B cell (primary cell): ENCODE measurements around the gene MED12L. TPM values are rescaled to one million over a fixed set of nuclear protein-coding genes. Genes with fewer than 3 reads are reported as not detected.

Source experiments
- ATAC-seq: fragments of 200-7000 bp; cut with Tn5 transposase; one replicate; pipeline ENCODE4 v1.10.0; 2021; ENCODE audit warnings: low read depth, mild to moderate bottlenecking, moderate number of reproducible peaks, moderate library complexity
- CTCF ChIA-PET: fragments of 350-600 bp; sonication (Branson Sonifier 250); formaldehyde crosslinking; loops from one replicate; lab custom pipeline; 2021; ENCODE audit warnings: antibody characterized with exemption, inconsistent platforms; lab: Charles Lee
- POLR2A ChIA-PET: fragments of 350-600 bp; sonication (Branson Sonifier 250); formaldehyde crosslinking; loops from one replicate; lab custom pipeline; 2021; ENCODE audit warnings: antibody characterized with exemption; lab: Charles Lee
- DNase-seq: peaks from one replicate; pipeline ENCODE4 v3.0.0; 2013
- H2AFZ ChIP-seq: 2 replicates; pipeline ENCODE4 v1.6.1; 2012; ENCODE audit warnings: mild to moderate bottlenecking, low read depth, low read length; ENCODE audit not compliant: insufficient read depth, poor library complexity, severe bottlenecking
- H3K27ac ChIP-seq, 2 donors: 1 replicate in 1 of 2; 2 replicates in 1 of 2; pipeline ENCODE4 v1.5.1; 2012 to 2013; ENCODE audit warnings: low read length in 2 of 2, mild to moderate bottlenecking in 2 of 2, moderate library complexity in 1 of 2
- H3K27me3 ChIP-seq, 4 experiments: fragments of 200-600 bp in 1 of 4; sonication (generic) in 1 of 4; replicated peaks in 1 of 4; 1 replicate in 2 of 4; 2 replicates in 2 of 4; pipeline versions ENCODE4 v1.6.1 to v1.7.0; 2013 to 2016; ENCODE audit warnings: low read length in 3 of 4, mild to moderate bottlenecking in 2 of 4, mixed read lengths in 1 of 4, moderate library complexity in 1 of 4; ENCODE audit not compliant: insufficient read depth in 4 of 4, control insufficient read depth in 3 of 4; ENCODE audit errors: control extremely low read depth in 1 of 4
- H3K36me3 ChIP-seq, 2 experiments: replicated peaks in 1 of 2; 1 replicate in 1 of 2; 2 replicates in 1 of 2; pipeline versions ENCODE4 v1.6.1 to v1.7.1; 2013; ENCODE audit warnings: low read length in 1 of 2; ENCODE audit not compliant: insufficient read depth in 2 of 2, control insufficient read depth in 1 of 2; ENCODE audit errors: control extremely low read depth in 1 of 2, extremely low read depth in 1 of 2
- H3K4me1 ChIP-seq, 2 donors: fragments of 200-600 bp in 1 of 2; sonication (generic) in 1 of 2; 1 replicate in 1 of 2; 2 replicates in 1 of 2; pipeline versions ENCODE4 v1.5.1 to v1.6.1; 2013 to 2017; ENCODE audit warnings: low read length in 2 of 2; ENCODE audit not compliant: control insufficient read depth in 2 of 2, insufficient read depth in 2 of 2
- H3K4me2 ChIP-seq: replicated peaks from 2 replicates; pipeline ENCODE3; 2012; ENCODE audit warnings: mild to moderate bottlenecking, low read depth, low read length; ENCODE audit not compliant: poor library complexity, severe bottlenecking
- H3K4me3 ChIP-seq, 5 experiments: fragments of 200-600 bp in 1 of 5; sonication (generic) in 1 of 5; 1 replicate in 3 of 5; 2 replicates in 2 of 5; pipeline versions ENCODE4 v1.5.1 to v1.7.0; 2011 to 2016; ENCODE audit warnings: low read length in 4 of 5, mild to moderate bottlenecking in 4 of 5, low read depth in 2 of 5, control low read depth in 1 of 5, moderate library complexity in 1 of 5; ENCODE audit not compliant: insufficient read depth in 1 of 5; ENCODE audit errors: control extremely low read depth in 1 of 5, extremely low read depth in 1 of 5
- H3K79me2 ChIP-seq: fragments of 200-600 bp; sonication (generic); one replicate; pipeline ENCODE4 v1.6.0; 2016; ENCODE audit warnings: low read length; ENCODE audit not compliant: control insufficient read depth, insufficient read depth
- H3K9ac ChIP-seq: fragments of 200-600 bp; sonication (generic); 2 replicates; pipeline ENCODE4 v1.6.1; 2017; ENCODE audit warnings: mild to moderate bottlenecking, low read length, moderate library complexity
- H3K9me3 ChIP-seq, 3 donors: one replicate each; pipeline versions ENCODE4 v1.6.1 to v1.7.1; 2013; ENCODE audit warnings: low read length in 2 of 3; ENCODE audit not compliant: control insufficient read depth in 2 of 3, insufficient read depth in 1 of 3; ENCODE audit errors: control extremely low read depth in 1 of 3
- H4K20me1 ChIP-seq: 2 replicates; pipeline ENCODE4 v1.6.0; 2012; ENCODE audit warnings: mild to moderate bottlenecking, low read length; ENCODE audit not compliant: insufficient read depth, control insufficient read depth, poor library complexity, severe bottlenecking
- H3K27ac Mint-ChIP-seq: one replicate; pipeline ENCODE4 v1.8.0; 2021; ENCODE audit warnings: mixed read lengths
- H3K27me3 Mint-ChIP-seq: one replicate; pipeline ENCODE4 v1.8.0; 2021; ENCODE audit warnings: mixed read lengths
- H3K4me1 Mint-ChIP-seq: one replicate; pipeline ENCODE4 v1.8.0; 2021; ENCODE audit warnings: mixed read lengths
- H3K4me3 Mint-ChIP-seq: one replicate; pipeline ENCODE4 v1.8.0; 2021; ENCODE audit warnings: mixed read lengths
- H3K9me3 Mint-ChIP-seq: one replicate; pipeline ENCODE4 v1.8.0; 2022; ENCODE audit warnings: mixed read lengths; ENCODE audit not compliant: insufficient read depth
- EZH2 ChIP-seq: IDR thresholded peaks from 2 replicates; pipeline ENCODE4 v1.6.1; 2012; ENCODE audit warnings: borderline replicate concordance, low read depth, mild to moderate bottlenecking, moderate library complexity, low read length; ENCODE audit not compliant: insufficient read depth, poor library complexity, severe bottlenecking
- WGBS: methylation state at CpG from one replicate; pipeline ENCODE4 v1.1.5; 2013; ENCODE audit warnings: missing lambda C conversion rate; ENCODE audit not compliant: insufficient coverage; 5-methylcytosine and 5-hydroxymethylcytosine counted together
- intact Hi-C: fragments of 100-400 bp; cut with micrococcal nuclease; formaldehyde crosslinking; loops from one replicate; pipeline ENCODE4 v1.10.0; 2022
- polyA plus RNA-seq: library from polyadenylated mRNA; depleted of rRNA; stranded (reverse); fragments of >200 nt; gene quantifications from 2 replicates; pipeline ENCODE4 v1.2.3, GENCODE V29; 2012
- total RNA-seq, 2 donors: library from RNA; stranded (reverse); fragments of 120-200 nt in 1 of 2; gene quantifications; 1 replicate in 1 of 2; 2 replicates in 1 of 2; pipeline versions ENCODE4 v1.2.3 to v1.2.4, GENCODE V29; 2013 to 2022
- TF ChIP-seq, protein P1 (sequence below): fragments of 200-600 bp; IDR thresholded peaks from one replicate; pipeline ENCODE4 v1.8.0; 2022; ENCODE audit warnings: antibody characterized with exemption, mild to moderate bottlenecking

Gene MED12L
- total and polyA plus RNA-seq, 2 donors (not counting 1 experiment from before 2014, with no cell fraction given), result 0.07 to 0.30 TPM

DNA sequence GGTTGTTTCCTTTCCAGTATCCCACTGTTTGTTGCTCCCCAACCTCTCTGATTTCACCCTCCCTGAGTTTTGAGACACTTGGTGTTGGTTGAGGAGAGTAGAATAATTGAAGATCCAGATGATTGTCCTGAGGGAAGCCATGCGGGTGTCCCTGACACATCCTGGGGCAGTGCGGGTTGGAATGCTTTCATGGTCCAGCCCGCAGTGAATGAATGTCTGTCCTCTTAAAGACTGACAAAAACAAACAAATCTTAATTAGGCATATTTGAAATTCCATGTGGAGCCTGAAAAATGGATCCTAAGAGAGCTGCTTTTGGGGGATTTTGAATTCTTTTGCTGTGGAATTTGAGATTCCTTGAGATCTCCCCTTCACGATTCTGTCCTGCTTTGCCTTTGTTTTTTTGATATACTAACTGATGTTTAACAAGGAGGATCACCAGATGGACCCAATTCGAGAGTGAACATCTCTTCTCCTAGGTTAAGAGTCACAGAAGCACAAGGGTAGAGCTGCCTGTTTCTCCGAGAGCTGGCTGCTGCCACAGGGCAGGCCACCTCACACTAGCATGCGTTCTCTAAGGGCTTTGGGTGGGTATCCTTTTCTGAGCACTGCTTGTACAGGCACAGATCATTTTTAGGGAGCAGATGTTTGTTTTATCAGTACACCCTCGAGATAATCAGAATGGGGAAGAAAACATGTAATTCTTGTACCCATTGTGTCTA, 70.1 kb downstream of the MED12L start:
- POLR2A ChIA-PET, result no interaction called here
- WGBS, result 100% methylated on average over 5 of the region's 8 CpGs
- no peaks in the 10 kb centered on the region for H3K27me3 Mint-ChIP-seq

More for the DNA sequence above, 70.1 kb downstream of the MED12L start:
- no peaks in the 10 kb centered on the region for H4K20me1 ChIP-seq
- no peaks in the 10 kb centered on the region for H3K4me1 ChIP-seq
- no peaks in the 10 kb centered on the region for H3K4me1 Mint-ChIP-seq
- ATAC-seq, result no peak
- no peaks in the 10 kb centered on the region for H3K79me2 ChIP-seq
- no peak for DNase-seq
- H3K4me3 ChIP-seq, result no peak overlapping the region
- H3K9me3 ChIP-seq, result no peaks in the 10 kb centered on the region
- H3K4me3 Mint-ChIP-seq, result no peak overlapping the region
- no peak overlapping the region for H3K27ac ChIP-seq
- H3K9me3 Mint-ChIP-seq, result no peaks in the 10 kb centered on the region
- no peaks in the 10 kb centered on the region for H3K27me3 ChIP-seq
- intact Hi-C loops, result loop anchor here (1.0 to 5.0 kb wide), 4 partner anchors 72 to 762 kb away; no protein-coding TSS in a partner anchor
- H3K36me3 ChIP-seq, result no peaks in the 10 kb centered on the region
- no peak overlapping the region for H2AFZ ChIP-seq
- CTCF ChIA-PET, result interaction anchor here (0.8 to 2.4 kb wide), 13 partner anchors 9 to 628 kb away, joined by 3 to 21 read pairs (median 4); partner anchors contain the start of gene P2RY14
- H3K27ac Mint-ChIP-seq, result no peak overlapping the region
- no peak overlapping the region for H3K4me2 ChIP-seq
- no peak overlapping the region for H3K9ac ChIP-seq
- no peak for TF ChIP-seq EZH2
- TF ChIP-seq, protein P1, sequence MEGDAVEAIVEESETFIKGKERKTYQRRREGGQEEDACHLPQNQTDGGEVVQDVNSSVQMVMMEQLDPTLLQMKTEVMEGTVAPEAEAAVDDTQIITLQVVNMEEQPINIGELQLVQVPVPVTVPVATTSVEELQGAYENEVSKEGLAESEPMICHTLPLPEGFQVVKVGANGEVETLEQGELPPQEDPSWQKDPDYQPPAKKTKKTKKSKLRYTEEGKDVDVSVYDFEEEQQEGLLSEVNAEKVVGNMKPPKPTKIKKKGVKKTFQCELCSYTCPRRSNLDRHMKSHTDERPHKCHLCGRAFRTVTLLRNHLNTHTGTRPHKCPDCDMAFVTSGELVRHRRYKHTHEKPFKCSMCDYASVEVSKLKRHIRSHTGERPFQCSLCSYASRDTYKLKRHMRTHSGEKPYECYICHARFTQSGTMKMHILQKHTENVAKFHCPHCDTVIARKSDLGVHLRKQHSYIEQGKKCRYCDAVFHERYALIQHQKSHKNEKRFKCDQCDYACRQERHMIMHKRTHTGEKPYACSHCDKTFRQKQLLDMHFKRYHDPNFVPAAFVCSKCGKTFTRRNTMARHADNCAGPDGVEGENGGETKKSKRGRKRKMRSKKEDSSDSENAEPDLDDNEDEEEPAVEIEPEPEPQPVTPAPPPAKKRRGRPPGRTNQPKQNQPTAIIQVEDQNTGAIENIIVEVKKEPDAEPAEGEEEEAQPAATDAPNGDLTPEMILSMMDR, result no peak
